ENCODE data around the gene PEAK3.

Gene PEAK3

GRCh38 chr19:2270423-2271233 lies 11.3 kb downstream of the PEAK3 start:
- DNase-seq (ENCODE audit: low read depth in 2 of 2) = peak; percentile 62 to 68

GRCh38 chr19:2270157-2270422 lies 11.9 kb downstream of the PEAK3 start:
- DNase-seq (ENCODE audit: low read depth in 2 of 2) = peak in 1 of 2 donors; percentile 44

- peak; percentile 98 to 99 for DNase-seq (ENCODE audit: low read depth in 2 of 2)
Measured at GRCh38 chr19:2269244-2270156, 12.5 kb downstream of the PEAK3 start.

GRCh38 chr19:2268861-2269243 lies 13.1 kb downstream of the PEAK3 start:
- no peak for DNase-seq (ENCODE audit: low read depth in 2 of 2)

GRCh38 chr19:2268480-2268830 lies 13.5 kb downstream of the PEAK3 start:
- DNase-seq (ENCODE audit: low read depth in 2 of 2) = no peak

- no peak for DNase-seq (ENCODE audit: low read depth in 2 of 2)
Measured at GRCh38 chr19:2266183-2266993, 15.6 kb downstream of the PEAK3 start.

GRCh38 chr19:2261438-2262172 lies 20.4 kb downstream of the PEAK3 start:
- peak in 1 of 2 donors; percentile 42 for DNase-seq (ENCODE audit: low read depth in 2 of 2)

GRCh38 chr19:2260341-2260805 lies 21.6 kb downstream of the PEAK3 start:
- no peak for DNase-seq (ENCODE audit: low read depth in 2 of 2)

GRCh38 chr19:2259336-2259735 lies 22.6 kb downstream of the PEAK3 start:
- no peak for DNase-seq (ENCODE audit: low read depth in 2 of 2)

- DNase-seq (ENCODE audit: low read depth in 2 of 2) = no peak
Measured at GRCh38 chr19:2255982-2256685, 25.8 kb downstream of the PEAK3 start, which contains the start of gene JSRP1. JSRP1 (minus strand) TSS chr19:2256417; CDS start chr19:2255314, 1,103 bp downstream.

GRCh38 chr19:2255112-2255845 lies 26.7 kb downstream of the PEAK3 start:
- no peak for DNase-seq (ENCODE audit: low read depth in 2 of 2)

GRCh38 chr19:2254064-2254872 lies 27.7 kb downstream of the PEAK3 start:
- no peak for DNase-seq (ENCODE audit: low read depth in 2 of 2)

GRCh38 chr19:2253106-2254063 lies 28.6 kb downstream of the PEAK3 start:
- peak in 1 of 2 donors; percentile 36 for DNase-seq (ENCODE audit: low read depth in 2 of 2)

GRCh38 chr19:2252797-2253105 lies 29.2 kb downstream of the PEAK3 start:
- no peak for DNase-seq (ENCODE audit: low read depth in 2 of 2)

GRCh38 chr19:2252055-2252796 lies 29.7 kb downstream of the PEAK3 start:
- DNase-seq (ENCODE audit: low read depth in 2 of 2) = peak in 1 of 2 donors; percentile 20

- DNase-seq (ENCODE audit: low read depth in 2 of 2) = peak in 1 of 2 donors; percentile 24
Measured at GRCh38 chr19:2251106-2252054, 30.6 kb downstream of the PEAK3 start.
